Renal cortical epithelial cell (primary cell): Measurements from ENCODE around the gene TMEM273. TPM values are rescaled to one million over a fixed set of nuclear protein-coding genes. Genes with fewer than 3 reads are reported as not detected.
A peak's percentile ranks its signal among the peaks of the same experiment; 100 is the strongest.

ENCODE experiments used
- DNase-seq: peaks from one replicate; pipeline ENCODE4 v3.0.0-alpha.2; 2011; ENCODE audit warnings: low read depth
- total RNA-seq: library from RNA; depleted of rRNA; stranded (reverse); fragments of >200 nt; gene quantifications from 2 replicates; pipeline ENCODE4 v1.2.3, GENCODE V29; 2014

TMEM273 gene
- total RNA-seq, 1 donor from 2014 or later: not detected

DNA sequence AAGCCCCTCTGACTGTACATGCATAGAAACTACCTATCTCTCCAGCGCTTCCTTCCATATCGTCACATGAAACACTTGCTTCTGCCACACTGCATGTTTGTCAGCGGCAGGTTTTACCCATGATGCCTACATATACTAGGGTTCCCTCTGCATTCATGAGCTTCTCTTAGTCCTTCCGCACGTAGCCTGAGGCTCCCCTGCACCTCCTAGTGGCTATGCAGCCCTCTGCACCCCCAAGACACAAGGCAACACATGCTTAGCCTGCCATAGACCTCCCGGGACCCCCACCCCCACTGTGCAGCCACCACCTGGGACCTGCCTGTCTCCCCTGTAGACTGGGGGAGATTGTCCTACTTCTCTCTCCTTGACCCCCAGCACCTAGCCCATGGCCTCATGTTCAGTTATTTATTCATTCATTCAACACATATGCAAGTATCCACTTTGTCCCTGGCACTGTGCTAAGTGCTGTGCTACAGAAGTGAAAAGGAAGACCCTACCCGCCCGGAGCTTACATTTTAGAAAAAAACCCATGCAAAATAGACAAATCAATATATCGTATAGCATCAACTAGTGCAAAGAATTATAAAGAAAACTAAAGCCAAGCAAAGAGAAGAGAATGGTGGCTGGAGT is 23.5 kb downstream of the TMEM273 start:
- peak; percentile 35 for DNase-seq

DNA sequence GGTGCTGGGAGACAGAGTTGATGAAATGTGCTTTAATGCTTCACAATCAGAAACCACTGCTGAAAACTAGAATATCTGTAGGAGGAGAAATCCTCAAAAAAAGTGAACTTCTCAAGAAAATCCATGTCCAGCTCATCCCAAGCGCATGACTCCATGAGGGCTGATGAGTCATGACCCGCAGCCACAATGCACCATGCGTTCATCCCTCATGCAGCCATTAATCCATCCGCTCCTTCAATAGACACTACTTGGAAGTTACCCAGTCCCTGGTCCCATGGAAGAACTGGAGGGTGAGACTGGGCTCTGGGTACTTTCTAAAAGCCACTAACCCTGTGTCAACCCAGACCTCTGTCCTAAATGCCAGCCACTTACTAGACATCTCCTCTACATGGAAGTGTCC is 24.4 kb downstream of the TMEM273 start:
- no peak for DNase-seq

DNA sequence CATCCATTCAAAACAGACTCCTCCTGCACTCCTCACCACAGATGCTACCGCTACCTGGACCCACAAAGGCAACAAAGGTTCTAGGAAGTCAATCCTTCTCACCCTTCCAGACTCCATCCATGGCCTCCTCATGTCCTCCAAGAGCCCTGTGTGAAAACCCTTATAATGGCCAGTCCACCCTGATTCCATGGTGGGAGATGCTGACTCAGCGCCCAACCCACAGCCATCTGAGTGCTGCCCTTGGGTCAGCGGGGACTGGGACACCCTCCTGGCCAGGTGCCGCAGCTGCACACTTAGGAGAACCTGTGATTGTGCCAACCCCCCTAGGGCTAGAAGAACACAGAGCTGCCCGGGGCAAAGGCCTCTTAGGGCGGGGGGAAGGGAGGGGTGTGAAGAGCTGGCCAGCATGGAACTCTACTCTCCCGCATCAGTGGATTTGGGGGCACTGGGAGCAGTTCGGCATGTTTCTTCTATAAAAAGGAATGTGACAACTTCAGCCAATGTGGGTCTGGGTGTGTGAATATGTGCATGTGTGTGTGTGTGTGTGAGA is 25.4 kb downstream of the TMEM273 start:
- DNase-seq: no peak

- no peak for DNase-seq
These were observed 26.1 kb downstream of the TMEM273 start for GRCh38 chr10:49162063-49162462.

DNA sequence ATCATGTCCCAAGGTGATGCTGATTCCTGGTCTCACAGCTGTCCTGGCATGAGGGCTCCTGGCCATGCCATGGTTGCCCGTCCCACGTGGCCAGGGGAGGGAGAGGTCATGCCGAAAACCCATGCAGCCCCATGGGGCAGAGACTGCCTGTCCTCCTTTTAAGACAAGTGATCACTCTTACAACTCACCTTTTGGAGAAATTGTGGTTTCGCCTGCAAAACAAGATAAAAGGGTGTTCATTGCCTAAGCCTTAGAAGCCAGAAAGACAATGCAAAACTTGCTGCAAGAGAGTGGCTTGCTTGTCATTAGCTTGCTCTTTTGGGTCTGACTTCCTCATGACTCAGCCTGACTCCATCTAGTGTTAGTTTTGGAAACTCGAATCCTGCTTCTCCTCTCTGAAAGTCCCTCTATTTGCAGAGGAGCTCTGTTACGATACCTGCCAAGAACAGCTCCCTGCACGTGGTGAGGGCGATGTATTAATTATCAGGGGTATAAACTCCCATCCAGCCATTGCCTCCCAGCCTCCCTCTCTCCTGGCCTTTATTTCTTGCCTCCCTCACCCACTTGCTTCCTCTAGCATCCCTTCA is 26.7 kb downstream of the TMEM273 start:
- peak; percentile 51 for DNase-seq

DNA sequence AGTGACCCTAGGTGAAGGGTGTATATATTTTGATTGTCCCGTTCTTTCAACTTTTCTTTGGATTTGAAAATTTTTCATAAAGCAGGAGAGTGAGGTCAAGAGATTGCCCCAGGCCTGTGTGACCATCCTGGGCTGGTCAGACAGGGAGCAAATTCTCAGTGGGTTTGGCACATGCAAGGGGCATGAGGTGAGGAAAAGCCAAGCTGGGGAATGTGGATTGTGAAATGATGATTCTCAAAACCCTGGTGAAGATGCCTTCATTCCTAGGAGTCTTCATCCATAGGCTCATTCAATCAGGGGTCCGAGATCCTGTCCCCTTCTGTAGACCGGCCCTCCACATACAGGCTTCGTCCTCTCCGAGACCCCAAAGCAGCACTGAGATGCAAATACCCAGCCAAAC is 27.4 kb downstream of the TMEM273 start:
- no peak for DNase-seq

DNA sequence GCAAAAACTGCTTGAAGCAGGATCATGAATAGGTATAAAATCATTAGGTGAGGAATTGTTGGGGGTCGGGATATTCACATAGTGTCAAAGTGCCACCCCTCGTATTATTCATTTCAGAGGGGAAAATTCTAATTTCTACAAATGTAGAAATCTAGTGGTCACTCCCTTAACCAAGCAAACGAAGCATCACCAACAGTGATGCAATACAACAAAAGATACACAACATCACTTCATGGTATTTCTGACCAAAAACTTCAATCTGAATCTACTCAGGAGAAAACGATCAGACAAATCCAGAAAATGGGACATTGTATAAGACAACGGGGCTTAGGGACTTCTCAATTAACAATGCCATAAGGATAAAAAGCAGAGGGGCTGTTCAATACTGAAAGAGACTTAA is 28.1 kb downstream of the TMEM273 start:
- DNase-seq: no peak

- no peak for DNase-seq
These were observed 29.3 kb downstream of the TMEM273 start for GRCh38 chr10:49158915-49159314.

DNA sequence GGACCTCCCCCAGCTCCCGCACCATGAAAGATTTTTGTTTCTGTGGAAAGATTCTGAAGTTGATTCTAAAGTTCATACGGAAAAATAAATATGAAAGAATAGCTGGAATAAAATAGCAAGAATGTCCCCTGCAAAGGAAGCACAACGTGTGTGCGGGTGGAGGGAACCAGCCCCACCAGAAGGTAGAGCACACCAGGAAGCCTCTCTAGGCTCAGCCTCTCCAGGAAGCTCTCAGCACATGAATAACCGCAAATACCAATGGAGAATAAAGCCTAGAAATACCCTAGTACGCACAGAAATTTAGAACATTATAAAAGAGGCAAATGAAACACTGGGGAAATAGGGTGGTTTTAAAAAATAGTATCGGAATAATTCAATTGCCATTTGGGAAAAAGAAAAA is 29.8 kb downstream of the TMEM273 start:
- DNase-seq: no peak

DNA sequence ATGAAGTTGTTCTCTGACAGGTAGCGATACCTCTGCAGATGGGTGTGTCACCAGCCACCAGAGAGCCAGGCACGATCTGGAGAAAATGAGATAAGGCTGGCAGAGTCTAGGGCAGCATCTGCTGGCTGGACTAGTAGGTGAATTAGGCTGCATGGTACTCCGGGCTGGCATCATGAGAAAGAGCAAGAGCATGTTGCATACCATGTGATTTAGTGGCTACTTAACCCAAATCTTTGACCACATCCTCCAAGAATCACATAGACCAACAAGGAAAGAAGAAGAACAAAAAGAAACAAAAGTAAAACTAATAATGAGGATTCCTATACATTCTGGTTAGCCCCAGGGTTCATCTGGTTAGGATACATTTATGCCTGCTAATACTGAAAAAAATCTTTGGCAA is 31.0 kb downstream of the TMEM273 start:
- DNase-seq: no peak

- no peak for DNase-seq
These were observed 33.5 kb downstream of the TMEM273 start for GRCh38 chr10:49154641-49155040.

GRCh38 chr10:49153971-49154370 is 34.2 kb downstream of the TMEM273 start:
- peak; percentile 48 for DNase-seq

- no peak for DNase-seq
These were observed 35.1 kb downstream of the TMEM273 start for GRCh38 chr10:49153115-49153514.

- no peak for DNase-seq
These were observed 35.5 kb downstream of the TMEM273 start for GRCh38 chr10:49152663-49153062.

GRCh38 chr10:49152037-49152436 is 36.2 kb downstream of the TMEM273 start:
- no peak for DNase-seq

DNA sequence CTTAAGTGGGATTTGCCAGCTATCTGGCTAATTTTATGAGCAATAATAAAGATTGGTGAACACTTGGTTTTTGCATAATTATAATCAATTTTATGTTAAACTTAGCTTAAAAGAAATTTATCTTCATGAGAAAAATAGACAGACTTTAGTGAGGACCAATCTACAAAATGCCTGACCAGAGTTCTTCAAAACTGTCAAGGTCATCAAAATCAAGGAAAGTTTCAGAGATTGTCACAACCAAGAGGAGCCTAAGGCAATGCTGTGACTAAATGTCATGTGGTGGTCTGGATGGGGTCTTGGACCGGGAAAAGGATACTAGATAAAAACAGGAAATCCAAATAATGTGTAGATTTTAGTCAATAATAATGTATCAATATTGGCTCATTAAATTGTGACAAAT is 36.7 kb downstream of the TMEM273 start:
- DNase-seq: no peak

DNA sequence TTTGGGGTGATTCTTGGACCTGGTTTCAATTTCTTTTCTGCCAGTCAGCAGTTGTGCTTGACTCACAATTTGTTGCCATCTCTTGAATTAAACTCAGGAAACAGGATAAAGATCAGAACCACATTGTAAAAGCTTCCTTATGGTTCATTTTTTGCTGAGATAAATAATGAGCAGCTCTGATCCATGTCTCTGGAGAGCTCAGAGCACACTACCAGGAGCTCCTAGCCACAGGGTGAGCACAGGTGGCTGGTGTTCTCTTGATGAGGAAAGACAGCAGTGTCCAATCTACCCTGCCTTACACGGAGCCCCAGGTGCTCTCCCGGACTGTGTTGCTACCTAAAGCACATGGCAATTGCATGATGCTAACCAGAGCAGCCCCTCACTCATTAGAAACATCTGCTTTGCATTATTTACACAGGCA is 37.2 kb downstream of the TMEM273 start:
- DNase-seq: no peak

DNA sequence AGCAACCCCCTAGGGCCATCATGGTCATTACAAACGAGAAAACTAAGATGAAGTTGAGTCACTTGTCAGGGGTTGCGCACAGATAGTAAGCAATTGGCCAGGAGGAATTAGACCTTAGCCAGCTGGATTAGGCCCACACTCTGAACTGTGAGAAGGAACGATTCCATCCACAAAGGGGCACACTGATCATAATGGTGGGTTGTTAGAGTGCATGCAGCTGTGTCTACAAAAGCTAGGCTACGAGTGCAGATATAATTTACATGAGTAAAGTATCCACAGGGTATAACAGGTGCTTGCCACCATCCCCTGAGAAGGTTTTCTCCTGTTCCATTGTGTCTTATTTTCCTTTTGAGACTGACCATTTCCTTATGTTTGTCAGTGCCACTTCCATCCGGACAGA is 37.8 kb downstream of the TMEM273 start:
- DNase-seq: no peak

DNA sequence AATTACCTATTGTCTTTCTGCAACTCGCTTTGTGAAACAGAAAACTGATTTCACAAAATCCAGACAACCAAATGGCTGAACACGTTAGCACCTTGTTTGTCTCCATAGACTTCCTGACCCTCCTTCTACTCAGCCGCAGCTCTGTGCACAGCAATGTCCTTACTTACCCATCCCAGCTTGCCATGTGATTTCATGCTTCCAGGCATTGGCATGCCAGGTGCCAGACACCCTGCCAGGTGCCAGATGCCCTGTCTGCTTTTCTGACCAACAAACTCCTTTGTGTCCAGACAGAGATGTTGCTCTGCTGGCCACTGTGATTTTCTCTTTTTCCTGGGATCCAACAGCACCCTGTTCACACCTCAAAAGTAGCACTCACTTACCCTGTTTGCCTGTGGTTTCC is 38.3 kb downstream of the TMEM273 start:
- no peak for DNase-seq

- DNase-seq: no peak
These were observed 44.0 kb downstream of the TMEM273 start for GRCh38 chr10:49144058-49144720.

DNA sequence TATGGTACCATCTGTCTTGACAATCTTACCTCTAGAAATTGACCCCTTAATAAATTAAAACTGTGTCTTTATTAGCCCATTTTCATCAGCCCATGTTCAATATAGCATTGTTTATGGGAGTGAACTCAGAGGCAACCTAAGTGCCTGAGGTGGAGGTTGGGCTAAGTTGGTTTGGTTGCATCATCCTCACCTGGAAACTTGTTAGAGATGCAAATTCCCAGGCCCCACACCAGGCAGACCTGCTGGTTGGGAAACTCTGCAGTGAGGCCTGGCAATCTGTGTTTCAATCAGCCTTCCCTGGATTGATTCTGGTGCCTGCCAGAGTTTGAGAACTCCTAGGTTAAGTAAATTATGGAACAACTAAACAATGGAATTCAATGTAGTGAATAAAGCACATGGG is 44.9 kb downstream of the TMEM273 start:
- no peak for DNase-seq

DNA sequence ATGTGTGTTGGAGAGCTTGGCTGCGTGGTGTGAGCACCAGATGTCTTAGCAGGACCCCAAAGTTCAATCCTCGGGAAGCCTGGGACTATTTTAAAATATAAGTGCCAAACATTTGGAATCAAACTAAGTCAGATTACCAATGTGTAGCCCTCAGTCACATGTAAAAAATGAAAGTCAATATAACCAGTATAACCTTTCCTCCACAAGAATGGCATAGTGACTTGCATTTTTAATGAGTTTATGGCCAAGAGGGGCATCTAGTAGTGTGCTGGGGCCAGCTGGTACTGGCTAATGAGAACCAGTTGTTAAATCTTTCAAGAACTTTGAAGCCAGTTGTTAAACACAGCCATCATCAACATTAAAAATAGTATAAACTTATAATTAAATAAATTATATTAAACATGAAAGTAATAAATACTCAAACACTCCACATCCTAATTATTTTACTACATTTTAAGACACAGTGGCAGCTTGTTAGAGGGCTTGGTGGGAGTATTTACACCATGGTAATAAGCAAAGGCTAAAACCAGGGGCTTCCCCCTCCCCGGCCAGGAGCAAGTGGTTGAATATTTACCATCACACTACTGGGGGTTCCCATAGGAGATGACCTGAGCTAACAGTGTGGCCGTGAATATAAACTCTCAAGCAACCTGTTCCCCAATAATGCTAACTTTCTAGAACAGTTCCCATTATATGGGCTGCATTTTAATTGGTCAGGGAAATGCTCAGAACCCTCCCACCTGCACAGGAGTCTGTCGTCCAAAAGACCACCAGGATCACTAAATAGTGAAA is 46.5 kb downstream of the TMEM273 start:
- no peak for DNase-seq
